Transverse colon (tissue), 4 donors: ENCODE results near the gene RYR3. TPM values are rescaled to one million over a fixed set of nuclear protein-coding genes. Genes with fewer than 3 reads are reported as not detected.

Experiments
- DNase-seq: peaks from one replicate; pipeline ENCODE4 v3.0.0-alpha.2; 2019
- H3K27ac ChIP-seq, 4 donors: fragments of 200-600 bp; sonication (generic); 2 replicates each; pipeline ENCODE4 v1.5.1; 2016 to 2018; ENCODE audit warnings: inconsistent platforms in 4 of 4
- H3K27me3 ChIP-seq: fragments of 200-600 bp; sonication (generic); 2 replicates; pipeline ENCODE4 v1.5.1; 2017; ENCODE audit warnings: inconsistent platforms
- H3K36me3 ChIP-seq, 4 donors: fragments of 200-600 bp; sonication (generic); 2 replicates each; pipeline ENCODE4 v1.5.1; 2017 to 2019; ENCODE audit warnings: inconsistent platforms in 4 of 4
- H3K4me1 ChIP-seq, 4 donors: fragments of 200-600 bp; sonication (generic); 2 replicates each; pipeline ENCODE4 v1.5.1; 2017 to 2020; ENCODE audit warnings: inconsistent platforms in 4 of 4
- H3K4me3 ChIP-seq, 4 donors: fragments of 200-600 bp; sonication (generic); 1 replicate in 1 of 4; 2 replicates in 3 of 4; pipeline versions ENCODE4 v1.5.1 to v1.6.1; 2017 to 2019; ENCODE audit warnings: inconsistent platforms in 4 of 4
- H3K9me3 ChIP-seq, 2 donors: fragments of 200-600 bp; sonication (generic); 2 replicates each; pipeline ENCODE4 v1.5.1; 2017 to 2019; ENCODE audit warnings: inconsistent platforms in 2 of 2
- CTCF ChIP-seq, 5 experiments: fragments of 200-600 bp in 3 of 5; fragments of 450-650 bp in 2 of 5; sonication (generic) in 3 of 5; IDR thresholded peaks; 1 replicate in 2 of 5; 2 replicates in 3 of 5; pipeline ENCODE4 v1.5.1; 2016 to 2017; ENCODE audit warnings: antibody characterized with exemption in 5 of 5, inconsistent platforms in 3 of 5, mild to moderate bottlenecking in 2 of 5, moderate library complexity in 1 of 5
- EP300 ChIP-seq: sonication (generic); formaldehyde crosslinking; IDR thresholded peaks from one replicate; pipeline ENCODE4 v1.6.1; 2017; ENCODE audit warnings: antibody characterized with exemption, low read depth
- POLR2A ChIP-seq: fragments of 450-650 bp; IDR thresholded peaks from one replicate; pipeline ENCODE4 v1.6.1; 2016; ENCODE audit warnings: antibody characterized with exemption, mild to moderate bottlenecking, moderate library complexity
- POLR2AphosphoS5 ChIP-seq, 3 donors: sonication (generic); formaldehyde crosslinking; IDR thresholded peaks; one replicate each; pipeline ENCODE4 v1.6.1; 2016; ENCODE audit warnings: antibody characterized with exemption in 3 of 3
- WGBS, 2 donors: methylation state at CpG; one replicate each; pipeline ENCODE4 v1.1.5; 2018; ENCODE audit warnings: low coverage in 1 of 2; 5-methylcytosine and 5-hydroxymethylcytosine counted together
- in situ Hi-C, 4 donors: fragments of 200-750 bp; cut with MboI; loops; one replicate each; pipeline versions ENCODE4 v1.15.0 to v1.15.1; 2017; ENCODE audit warnings: low sequenced_read_pairs in 3 of 4, low pct_ligation_motif_present in 1 of 4, low pct_unique_long_range_greater_than_20kb in 1 of 4
- intact Hi-C: fragments of 100-400 bp; cut with DNase I; formaldehyde crosslinking; loops from one replicate; pipeline ENCODE4 v1.15.1; 2023; ENCODE audit warnings: low total_unique reads
- total RNA-seq, 4 donors: library from RNA; depleted of rRNA; stranded (reverse); fragments of >200 nt; gene quantifications; one replicate each; pipeline ENCODE4 v1.1.0, GENCODE V29; 2016

The RYR3 gene
- total RNA-seq, 4 donors from 2014 or later = 0.96 to 9.7 (median 5.4) TPM

DNA sequence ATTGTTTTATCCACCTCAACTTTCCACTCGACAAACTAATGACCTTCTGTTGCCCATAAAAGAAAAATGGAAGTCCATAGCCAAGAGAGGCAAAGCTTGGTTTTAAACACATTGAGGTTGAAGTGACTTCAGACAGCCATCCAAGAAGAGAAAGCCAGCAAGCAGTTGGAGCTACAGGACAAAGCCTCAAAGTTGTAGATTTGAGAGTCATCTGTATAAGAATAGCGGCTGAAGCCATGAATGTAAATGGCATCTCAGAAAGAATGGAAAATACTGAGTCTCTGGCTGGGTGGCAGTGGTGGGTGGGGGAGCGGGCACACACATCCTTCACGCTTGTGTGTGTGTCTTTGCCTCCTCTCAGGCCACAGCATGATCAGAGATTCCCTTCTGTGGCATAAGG, 533.4 kb downstream of the RYR3 start:
- Histone ChIP-seq H3K27ac (no peak overlapping the region), H3K9me3 (no peaks in the 10 kb centered on the region), H3K27me3 (no peaks in the 10 kb centered on the region), H3K36me3 (no peaks in the 10 kb centered on the region), H3K4me1 (no peaks in the 10 kb centered on the region), H3K4me3 (no peak overlapping the region)
- no peak for TF ChIP-seq POLR2A
- TF ChIP-seq CTCF (IDR thresholded peaks at IDR 0.05) = no peak
- no peak for TF ChIP-seq POLR2AphosphoS5 (IDR thresholded peaks at IDR 0.05)
- TF ChIP-seq EP300 = no peak
- intact Hi-C loops (no loop called here), in situ Hi-C loops (no loop called here)
- no peak for DNase-seq
- 80 to 96% methylated on average over 4 of the region's 4 CpGs for WGBS, 2 donors

DNA sequence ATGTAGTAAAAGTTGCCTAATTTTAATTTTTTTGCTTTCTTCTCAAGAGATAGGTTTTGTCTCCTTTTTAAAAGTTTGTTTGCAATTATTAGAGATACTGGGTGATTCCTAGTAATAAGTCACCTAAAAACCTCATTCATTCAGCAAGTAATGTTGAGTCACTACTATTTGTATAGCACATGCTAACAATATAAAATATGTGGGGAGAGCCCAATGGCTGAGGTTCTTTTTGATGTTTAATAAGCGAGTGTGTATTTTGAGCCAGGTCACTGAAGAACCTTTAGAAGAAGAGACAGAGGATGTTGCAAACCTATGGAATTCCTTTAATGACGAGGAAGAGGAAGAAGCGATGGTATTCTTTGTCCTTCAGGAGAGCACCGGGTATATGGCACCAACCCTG, 533.8 kb downstream of the RYR3 start:
- WGBS, 2 donors = 86 to 93% methylated on average over 1 to 4 of the region's 4 CpGs
- Histone ChIP-seq H3K4me1 (no peaks in the 10 kb centered on the region), H3K9me3 (no peaks in the 10 kb centered on the region), H3K27me3 (no peaks in the 10 kb centered on the region), H3K36me3 (no peaks in the 10 kb centered on the region), H3K4me3 (no peak overlapping the region), H3K27ac (no peak overlapping the region)
- in situ Hi-C loops = no loop called here
- intact Hi-C loops = no loop called here
- DNase-seq = no peak
- TF ChIP-seq CTCF (IDR thresholded peaks at IDR 0.05) (no peak), POLR2A (no peak), EP300 (no peak), POLR2AphosphoS5 (IDR thresholded peaks at IDR 0.05) (no peak)

DNA sequence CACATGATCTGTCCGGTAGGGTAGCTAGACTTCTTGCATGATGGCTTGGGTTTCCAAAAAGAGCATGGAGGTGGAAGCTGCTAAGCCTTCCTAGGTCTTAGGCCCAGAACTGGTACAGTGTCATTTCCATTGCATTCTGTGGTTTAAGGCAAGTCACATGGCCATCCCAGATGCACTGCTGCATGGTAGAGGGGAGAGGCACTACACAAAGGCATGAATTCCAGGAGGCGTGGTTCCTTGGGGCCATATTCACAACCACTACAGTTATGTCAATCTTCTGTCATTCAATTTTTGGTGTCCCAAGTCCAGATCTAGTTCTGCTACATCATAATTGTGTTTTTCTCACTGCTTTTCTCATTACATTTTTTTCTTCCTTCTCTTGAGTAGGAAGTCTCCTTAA, 535.4 kb downstream of the RYR3 start:
- Histone ChIP-seq H3K4me1 (no peaks in the 10 kb centered on the region), H3K9me3 (no peaks in the 10 kb centered on the region), H3K36me3 (no peaks in the 10 kb centered on the region), H3K27ac (no peak overlapping the region), H3K27me3 (no peaks in the 10 kb centered on the region), H3K4me3 (no peak overlapping the region)
- in situ Hi-C loops = no loop called here
- WGBS, 2 donors = 91 to 100% methylated on average over 1 to 2 of the region's 2 CpGs
- TF ChIP-seq POLR2AphosphoS5 (IDR thresholded peaks at IDR 0.05) = no peak
- intact Hi-C loops = no loop called here
- no peak for DNase-seq

GRCh38 chr15:33846862-33847261, 536.1 kb downstream of the RYR3 start:
- DNase-seq = no peak
- in situ Hi-C loops = no loop called here
- intact Hi-C loops = no loop called here

More at GRCh38 chr15:33846862-33847261, 536.1 kb downstream of the RYR3 start:
- H3K36me3 ChIP-seq = no peaks in the 10 kb centered on the region
- H3K4me1 ChIP-seq = no peaks in the 10 kb centered on the region
- WGBS, 2 donors = 56 to 67% methylated on average over 6 of the region's 6 CpGs
- H3K9me3 ChIP-seq = no peaks in the 10 kb centered on the region
- no peak for TF ChIP-seq POLR2A
- TF ChIP-seq EP300 = no peak
- TF ChIP-seq POLR2AphosphoS5 (IDR thresholded peaks at IDR 0.05) = no peak
- TF ChIP-seq CTCF (IDR thresholded peaks at IDR 0.05) = no peak
- no peak overlapping the region for H3K4me3 ChIP-seq
- no peak overlapping the region for H3K27ac ChIP-seq
- H3K27me3 ChIP-seq = no peaks in the 10 kb centered on the region
